IMR-90 (cell line): Measurements from ENCODE around the gene PACS1. TPM values are rescaled to one million over a fixed set of nuclear protein-coding genes. Genes with fewer than 3 reads are reported as not detected.

Experiments used
- ATAC-seq: fragments of 200-7000 bp; cut with Tn5 transposase; 2 replicates; pipeline ENCODE4 v1.9.1; 2020; ENCODE audit warnings: low read depth, mild to moderate bottlenecking, moderate library complexity
- BruUV-seq: library from RNA; stranded (reverse); fragments of 400-500 nt; replicated peaks from 2 replicates; lab custom pipeline; 2021; lab: Mats Ljungman, UMichigan
- CTCF ChIA-PET: fragments of 300-600 bp; formaldehyde crosslinking; extraction: SDS; loops from one replicate; lab custom pipeline; 2021; ENCODE audit warnings: antibody characterized with exemption; lab: Yijun Ruan, JAX
- POLR2A ChIA-PET: fragments of 300-600 bp; sonication (Branson Sonifier 250); formaldehyde crosslinking; loops from one replicate; lab custom pipeline; 2022; ENCODE audit warnings: antibody characterized with exemption; ENCODE audit not compliant: unreplicated experiment; lab: Charles Lee
- DNase-seq: peaks from one replicate; pipeline ENCODE4 v3.0.0; 2013
- H2AFZ ChIP-seq: replicated peaks from 2 replicates; pipeline ENCODE3; 2013; ENCODE audit warnings: low read length, mild to moderate bottlenecking; ENCODE audit not compliant: poor library complexity
- H2AK5ac ChIP-seq: 2 replicates; pipeline ENCODE4 v1.6.1; 2013; ENCODE audit warnings: low read depth, low read length, inconsistent platforms
- H2AK9ac ChIP-seq: replicated peaks from 2 replicates; pipeline ENCODE3; 2013; ENCODE audit warnings: mild to moderate bottlenecking, low read depth, low read length, moderate library complexity; ENCODE audit not compliant: poor library complexity
- H2BK120ac ChIP-seq: 2 replicates; pipeline ENCODE4 v1.6.1; 2013; ENCODE audit warnings: low read depth, low read length, inconsistent platforms
- H2BK15ac ChIP-seq: 3 replicates; pipeline ENCODE4 v1.6.1; 2013; ENCODE audit warnings: low read depth, low read length, inconsistent platforms
- H2BK20ac ChIP-seq: 2 replicates; pipeline ENCODE4 v1.6.1; 2013; ENCODE audit warnings: low read depth, mild to moderate bottlenecking, inconsistent platforms, low read length, moderate library complexity
- H2BK5ac ChIP-seq: 2 replicates; pipeline ENCODE4 v1.6.1; 2013; ENCODE audit warnings: mild to moderate bottlenecking, low read depth, low read length, inconsistent platforms; ENCODE audit not compliant: poor library complexity, severe bottlenecking
- H3K14ac ChIP-seq: replicated peaks from 2 replicates; pipeline ENCODE4 v1.6.1; 2013; ENCODE audit warnings: low read depth, low read length, inconsistent platforms
- H3K18ac ChIP-seq: 2 replicates; pipeline ENCODE4 v1.6.1; 2013; ENCODE audit warnings: low read depth, low read length, control low read depth
- H3K23ac ChIP-seq: 2 replicates; pipeline ENCODE4 v1.6.1; 2013; ENCODE audit warnings: low read depth, low read length, inconsistent platforms
- H3K27ac ChIP-seq: 2 replicates; pipeline ENCODE4 v1.5.1; 2013; ENCODE audit warnings: mild to moderate bottlenecking, control low read depth, low read length; ENCODE audit not compliant: insufficient read depth
- H3K27me3 ChIP-seq: 2 replicates; pipeline ENCODE4 v1.6.1; 2013; ENCODE audit warnings: low read length; ENCODE audit not compliant: control insufficient read depth, insufficient read depth
- H3K36me3 ChIP-seq: 2 replicates; pipeline ENCODE4 v1.6.1; 2013; ENCODE audit warnings: low read length, mixed read lengths; ENCODE audit not compliant: control insufficient read depth, insufficient read depth
- H3K4ac ChIP-seq: 2 replicates; pipeline ENCODE4 v1.6.1; 2013; ENCODE audit warnings: low read depth, low read length, inconsistent platforms
- H3K4me1 ChIP-seq: 2 replicates; pipeline ENCODE4 v1.6.1; 2013; ENCODE audit warnings: low read length, mixed read lengths; ENCODE audit not compliant: control insufficient read depth, insufficient read depth
- H3K4me2 ChIP-seq: 2 replicates; pipeline ENCODE4 v1.6.1; 2013; ENCODE audit warnings: low read depth, mild to moderate bottlenecking, control low read depth, low read length, moderate library complexity
- H3K4me3 ChIP-seq: 2 replicates; pipeline ENCODE4 v1.5.1; 2013; ENCODE audit warnings: low read depth, mild to moderate bottlenecking, control low read depth, low read length, moderate library complexity; ENCODE audit not compliant: insufficient read depth
- H3K56ac ChIP-seq: 2 replicates; pipeline ENCODE4 v1.6.1; 2013; ENCODE audit warnings: low read length, inconsistent platforms; ENCODE audit not compliant: insufficient read depth; ENCODE audit errors: extremely low read depth
- H3K79me1 ChIP-seq, 2 experiments: 2 replicates each; pipeline ENCODE4 v1.6.1; 2013; ENCODE audit warnings: low read length in 2 of 2, inconsistent platforms in 1 of 2, low read depth in 1 of 2
- H3K9ac ChIP-seq: 2 replicates; pipeline ENCODE4 v1.6.1; 2013; ENCODE audit warnings: low read depth, low read length, control low read depth
- H3K9me1 ChIP-seq: 2 replicates; pipeline ENCODE4 v1.6.1; 2013; ENCODE audit warnings: low read length, inconsistent platforms; ENCODE audit not compliant: insufficient read depth
- H3K9me3 ChIP-seq: 2 replicates; pipeline ENCODE4 v1.6.1; 2013; ENCODE audit warnings: low read length; ENCODE audit not compliant: control insufficient read depth, insufficient read depth
- H4K20me1 ChIP-seq: 2 replicates; pipeline ENCODE4 v1.6.1; 2013; ENCODE audit warnings: low read length, inconsistent platforms; ENCODE audit not compliant: insufficient read depth
- H4K5ac ChIP-seq: 2 replicates; pipeline ENCODE4 v1.6.1; 2013; ENCODE audit warnings: mild to moderate bottlenecking, low read depth, low read length, control low read depth
- H4K8ac ChIP-seq, 2 experiments: 2 replicates each; pipeline ENCODE4 v1.6.1; 2013; ENCODE audit warnings: low read depth in 2 of 2, low read length in 2 of 2, control low read depth in 1 of 2, inconsistent platforms in 1 of 2
- H4K91ac ChIP-seq: 2 replicates; pipeline ENCODE4 v1.6.1; 2013; ENCODE audit warnings: low read depth, low read length, inconsistent platforms; ENCODE audit not compliant: insufficient read depth
- BHLHE40 ChIP-seq: fragments of 150-350 bp; IDR thresholded peaks from 2 replicates; pipeline ENCODE4 v1.6.1; 2016; ENCODE audit warnings: mild to moderate bottlenecking, low read depth, low read length
- CEBPB ChIP-seq: IDR thresholded peaks from 2 replicates; pipeline ENCODE4 v1.6.1; 2012; ENCODE audit warnings: low read depth, low read length, improper control_type of control experiment
- CHD1 ChIP-seq: IDR thresholded peaks from 2 replicates; pipeline ENCODE4 v1.6.1; 2012; ENCODE audit warnings: low read depth, low read length, improper control_type of control experiment
- FOS ChIP-seq: fragments of 150-350 bp; IDR thresholded peaks from 2 replicates; pipeline ENCODE4 v1.6.1; 2016; ENCODE audit warnings: low read depth, low read length
- MAFK ChIP-seq: IDR thresholded peaks from 2 replicates; pipeline ENCODE4 v1.6.1; 2012; ENCODE audit warnings: low read depth, low read length, improper control_type of control experiment
- MAZ ChIP-seq: IDR thresholded peaks from 2 replicates; pipeline ENCODE4 v1.6.1; 2012; ENCODE audit warnings: low read depth, mild to moderate bottlenecking, low read length, improper control_type of control experiment, moderate library complexity, borderline replicate concordance
- MXI1 ChIP-seq: IDR thresholded peaks from 2 replicates; pipeline ENCODE4 v1.6.1; 2012; ENCODE audit warnings: low read depth, mild to moderate bottlenecking, low read length, moderate library complexity, borderline replicate concordance
- NFE2L2 ChIP-seq: fragments of 150-350 bp; IDR thresholded peaks from 2 replicates; pipeline ENCODE4 v1.6.1; 2016; ENCODE audit warnings: low read depth, mild to moderate bottlenecking, low read length
- POLR2A ChIP-seq: IDR thresholded peaks from 2 replicates; pipeline ENCODE4 v1.6.1; 2012; ENCODE audit warnings: mild to moderate bottlenecking, low read depth, low read length
- RAD21 ChIP-seq: IDR thresholded peaks from 2 replicates; pipeline ENCODE4 v1.6.1; 2012; ENCODE audit warnings: low read length, improper control_type of control experiment
- RCOR1 ChIP-seq: IDR thresholded peaks from 2 replicates; pipeline ENCODE4 v1.6.1; 2012; ENCODE audit warnings: mild to moderate bottlenecking, low read length, improper control_type of control experiment; ENCODE audit not compliant: insufficient replicate concordance
- RFX5 ChIP-seq: IDR thresholded peaks from 2 replicates; pipeline ENCODE4 v1.8.0; 2012; ENCODE audit warnings: low read depth, mild to moderate bottlenecking, low read length, moderate library complexity
- SMC3 ChIP-seq: fragments of 150-350 bp; IDR thresholded peaks from 2 replicates; pipeline ENCODE4 v1.6.1; 2016; ENCODE audit warnings: low read depth, mild to moderate bottlenecking, antibody characterized with exemption, low read length, moderate library complexity
- WGBS, 2 experiments: methylation state at CpG; one replicate each; pipeline versions ENCODE4 v1.1.5 to v1.1.7; 2013; ENCODE audit warnings: missing lambda C conversion rate in 2 of 2; ENCODE audit not compliant: insufficient read length in 1 of 2; ENCODE audit errors: extremely low coverage in 2 of 2; 5-methylcytosine and 5-hydroxymethylcytosine counted together
- dilution Hi-C: fragments of 300-500 bp; cut with HindIII; formaldehyde crosslinking; loops from one replicate; pipeline ENCODE4 v1.14.3; 2018; ENCODE audit warnings: low sequenced_read_pairs; ENCODE audit not compliant: unreplicated experiment
- in situ Hi-C: fragments of 300-500 bp; cut with MboI; formaldehyde crosslinking; loops from 3 replicates; pipeline ENCODE4 v1.14.3; 2019; ENCODE audit warnings: low sequenced_read_pairs, inconsistent platforms, mixed read lengths
- intact Hi-C: fragments of 100-400 bp; cut with micrococcal nuclease; formaldehyde crosslinking; loops from 2 replicates; pipeline ENCODE4 v1.10.0; 2022
- polyA plus RNA-seq, 3 experiments: library from polyadenylated mRNA; depleted of rRNA; stranded (reverse); fragments of >200 nt; gene quantifications; 2 replicates each; pipeline ENCODE4 v1.2.3, GENCODE V29; 2012; ENCODE audit warnings: low replicate concordance in 1 of 3
- total RNA-seq: library from RNA; depleted of rRNA; stranded (reverse); fragments of >200 nt; gene quantifications from 2 replicates; pipeline ENCODE4 v1.2.3, GENCODE V29; 2012
- TF ChIP-seq, protein P1 (sequence below): fragments of 150-350 bp; IDR thresholded peaks from 2 replicates; pipeline ENCODE4 v1.6.1; 2016; ENCODE audit warnings: low read depth, mild to moderate bottlenecking, low read length, moderate library complexity, borderline replicate concordance
- TF ChIP-seq, protein P2 (sequence below): conservative IDR thresholded peaks from 2 replicates; pipeline ENCODE4 v1.5.1; 2012; ENCODE audit warnings: mild to moderate bottlenecking, low read depth, low read length, improper control_type of control experiment
- TF ChIP-seq, protein P3 (sequence below): fragments of 150-350 bp; IDR thresholded peaks from 2 replicates; pipeline ENCODE4 v1.6.1; 2017; ENCODE audit warnings: mild to moderate bottlenecking, antibody characterized with exemption, low read length, low read depth

PACS1 gene
- total and polyA plus RNA-seq, 2 of the 4 experiments (the other 2 are of a cell fraction), result 7.3 to 32.0 TPM

DNA sequence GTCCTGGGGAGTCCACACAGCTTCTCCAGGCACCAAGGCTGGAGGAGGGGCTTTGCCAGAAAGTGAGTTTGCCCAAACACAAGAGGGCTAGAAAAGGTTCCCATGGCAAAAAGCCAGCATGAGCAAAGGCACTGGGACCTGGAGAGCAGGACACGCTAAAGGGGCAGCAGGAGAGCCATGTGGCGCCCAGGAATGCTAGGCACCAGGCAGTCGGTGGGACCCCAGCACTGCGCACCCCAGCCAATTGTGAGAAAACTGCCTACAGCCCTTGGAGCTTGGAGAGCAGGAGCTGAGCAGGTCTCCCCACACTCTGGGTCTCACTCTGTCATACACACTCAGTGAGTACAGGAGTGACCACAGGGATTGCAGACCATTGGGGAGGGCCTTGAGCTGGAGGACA is 193.2 kb downstream of the PACS1 start:
- H3K27me3 ChIP-seq, result no peaks in the 10 kb centered on the region
- WGBS, 2 experiments, result 100% methylated on average over 2 of the region's 4 CpGs; no CpG with 5 or more reads in 1 of the 2 experiments

More for the DNA sequence above, 193.2 kb downstream of the PACS1 start:
- H2AFZ ChIP-seq, result no peak overlapping the region
- H2BK15ac ChIP-seq, result no peak overlapping the region
- peaks cover 21 to 47% of the 10 kb centered on the region in 2 experiments for H3K79me1 ChIP-seq
- H4K8ac ChIP-seq, result no peak overlapping the region
- H3K4ac ChIP-seq, result no peak overlapping the region
- no peak overlapping the region for H3K14ac ChIP-seq
- in situ Hi-C loops, result no loop called here
- H2AK9ac ChIP-seq, result no peak overlapping the region
- H2BK5ac ChIP-seq, result no peak overlapping the region
- no peak overlapping the region for H3K23ac ChIP-seq
- H3K56ac ChIP-seq, result no peak overlapping the region
- H3K36me3 ChIP-seq, result peaks cover 50% of the 10 kb centered on the region
- ChIA-PET POLR2A (no interaction called here), CTCF (no interaction called here)
- H4K20me1 ChIP-seq, result peaks cover 24% of the 10 kb centered on the region
- no peak overlapping the region for H4K5ac ChIP-seq
- TF ChIP-seq RAD21 (no peak), POLR2A (no peak), MXI1 (no peak), RFX5 (no peak), RCOR1 (no peak), CEBPB (no peak), SMC3 (no peak), NFE2L2 (no peak), CHD1 (no peak), BHLHE40 (no peak), MAFK (no peak), FOS (no peak), MAZ (no peak)
- TF ChIP-seq, protein P1, sequence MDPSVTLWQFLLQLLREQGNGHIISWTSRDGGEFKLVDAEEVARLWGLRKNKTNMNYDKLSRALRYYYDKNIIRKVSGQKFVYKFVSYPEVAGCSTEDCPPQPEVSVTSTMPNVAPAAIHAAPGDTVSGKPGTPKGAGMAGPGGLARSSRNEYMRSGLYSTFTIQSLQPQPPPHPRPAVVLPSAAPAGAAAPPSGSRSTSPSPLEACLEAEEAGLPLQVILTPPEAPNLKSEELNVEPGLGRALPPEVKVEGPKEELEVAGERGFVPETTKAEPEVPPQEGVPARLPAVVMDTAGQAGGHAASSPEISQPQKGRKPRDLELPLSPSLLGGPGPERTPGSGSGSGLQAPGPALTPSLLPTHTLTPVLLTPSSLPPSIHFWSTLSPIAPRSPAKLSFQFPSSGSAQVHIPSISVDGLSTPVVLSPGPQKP, result no peak
- TF ChIP-seq, protein P2, sequence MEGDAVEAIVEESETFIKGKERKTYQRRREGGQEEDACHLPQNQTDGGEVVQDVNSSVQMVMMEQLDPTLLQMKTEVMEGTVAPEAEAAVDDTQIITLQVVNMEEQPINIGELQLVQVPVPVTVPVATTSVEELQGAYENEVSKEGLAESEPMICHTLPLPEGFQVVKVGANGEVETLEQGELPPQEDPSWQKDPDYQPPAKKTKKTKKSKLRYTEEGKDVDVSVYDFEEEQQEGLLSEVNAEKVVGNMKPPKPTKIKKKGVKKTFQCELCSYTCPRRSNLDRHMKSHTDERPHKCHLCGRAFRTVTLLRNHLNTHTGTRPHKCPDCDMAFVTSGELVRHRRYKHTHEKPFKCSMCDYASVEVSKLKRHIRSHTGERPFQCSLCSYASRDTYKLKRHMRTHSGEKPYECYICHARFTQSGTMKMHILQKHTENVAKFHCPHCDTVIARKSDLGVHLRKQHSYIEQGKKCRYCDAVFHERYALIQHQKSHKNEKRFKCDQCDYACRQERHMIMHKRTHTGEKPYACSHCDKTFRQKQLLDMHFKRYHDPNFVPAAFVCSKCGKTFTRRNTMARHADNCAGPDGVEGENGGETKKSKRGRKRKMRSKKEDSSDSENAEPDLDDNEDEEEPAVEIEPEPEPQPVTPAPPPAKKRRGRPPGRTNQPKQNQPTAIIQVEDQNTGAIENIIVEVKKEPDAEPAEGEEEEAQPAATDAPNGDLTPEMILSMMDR, result no peak
- TF ChIP-seq, protein P3, sequence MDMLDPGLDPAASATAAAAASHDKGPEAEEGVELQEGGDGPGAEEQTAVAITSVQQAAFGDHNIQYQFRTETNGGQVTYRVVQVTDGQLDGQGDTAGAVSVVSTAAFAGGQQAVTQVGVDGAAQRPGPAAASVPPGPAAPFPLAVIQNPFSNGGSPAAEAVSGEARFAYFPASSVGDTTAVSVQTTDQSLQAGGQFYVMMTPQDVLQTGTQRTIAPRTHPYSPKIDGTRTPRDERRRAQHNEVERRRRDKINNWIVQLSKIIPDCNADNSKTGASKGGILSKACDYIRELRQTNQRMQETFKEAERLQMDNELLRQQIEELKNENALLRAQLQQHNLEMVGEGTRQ, result no peak
- H3K4me2 ChIP-seq, result no peak overlapping the region
- no peak overlapping the region for H3K9ac ChIP-seq
- H4K91ac ChIP-seq, result no peak overlapping the region
- H2BK120ac ChIP-seq, result no peak overlapping the region
- dilution Hi-C loops, result no loop called here
- ATAC-seq (no peak), DNase-seq (no peak)
- H3K27ac ChIP-seq, result no peak overlapping the region
- peaks cover 8% of the 10 kb centered on the region; the same call in 1 of the 2 replicates for H3K4me1 ChIP-seq
- intact Hi-C loops, result no loop called here
- H3K4me3 ChIP-seq, result no peak overlapping the region
- H2AK5ac ChIP-seq, result no peak overlapping the region
- H3K18ac ChIP-seq, result no peak overlapping the region
- H3K9me3 ChIP-seq, result no peaks in the 10 kb centered on the region
- H2BK20ac ChIP-seq, result no peak overlapping the region
- BruUV-seq, result no TSS peak
- H3K9me1 ChIP-seq, result no peaks in the 10 kb centered on the region; the same call in 1 of the 2 replicates
